C4-2B (cell line): ENCODE data around the gene FNDC3B.

Experiments used
- H3K27ac ChIP-seq: fragments of 450-650 bp; 2 replicates; pipeline ENCODE4 v1.5.1; 2017
- ZFX ChIP-seq: fragments of 450-650 bp; IDR thresholded peaks from 2 replicates; pipeline ENCODE4 v1.6.1; 2017
- TF ChIP-seq, protein P1 (sequence below): fragments of 450-650 bp; conservative IDR thresholded peaks from 2 replicates; pipeline ENCODE4 v1.5.1; 2017; ENCODE audit warnings: mild to moderate bottlenecking

Gene FNDC3B

DNA sequence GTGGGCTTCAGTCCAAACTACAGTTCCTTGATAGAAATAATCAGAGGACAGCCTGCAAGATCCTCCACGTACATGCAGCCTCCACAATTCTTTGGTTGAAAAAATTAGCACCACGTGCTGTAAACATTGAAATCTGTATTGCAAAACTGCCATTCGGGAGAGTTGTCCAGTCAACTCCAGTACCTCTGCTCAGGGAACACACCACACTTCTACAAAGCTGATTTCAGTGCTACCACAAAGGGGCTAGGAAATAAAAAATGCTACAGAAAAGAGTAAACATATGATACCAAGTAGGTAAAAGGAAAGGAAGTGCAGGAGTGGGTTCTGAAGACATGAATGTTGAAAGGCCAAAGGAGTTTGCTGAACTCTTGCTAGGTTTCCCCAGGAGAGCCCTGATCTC is 368.5 kb downstream of the FNDC3B start:
- H3K27ac ChIP-seq, result no peak overlapping the region
- TF ChIP-seq, protein P1, sequence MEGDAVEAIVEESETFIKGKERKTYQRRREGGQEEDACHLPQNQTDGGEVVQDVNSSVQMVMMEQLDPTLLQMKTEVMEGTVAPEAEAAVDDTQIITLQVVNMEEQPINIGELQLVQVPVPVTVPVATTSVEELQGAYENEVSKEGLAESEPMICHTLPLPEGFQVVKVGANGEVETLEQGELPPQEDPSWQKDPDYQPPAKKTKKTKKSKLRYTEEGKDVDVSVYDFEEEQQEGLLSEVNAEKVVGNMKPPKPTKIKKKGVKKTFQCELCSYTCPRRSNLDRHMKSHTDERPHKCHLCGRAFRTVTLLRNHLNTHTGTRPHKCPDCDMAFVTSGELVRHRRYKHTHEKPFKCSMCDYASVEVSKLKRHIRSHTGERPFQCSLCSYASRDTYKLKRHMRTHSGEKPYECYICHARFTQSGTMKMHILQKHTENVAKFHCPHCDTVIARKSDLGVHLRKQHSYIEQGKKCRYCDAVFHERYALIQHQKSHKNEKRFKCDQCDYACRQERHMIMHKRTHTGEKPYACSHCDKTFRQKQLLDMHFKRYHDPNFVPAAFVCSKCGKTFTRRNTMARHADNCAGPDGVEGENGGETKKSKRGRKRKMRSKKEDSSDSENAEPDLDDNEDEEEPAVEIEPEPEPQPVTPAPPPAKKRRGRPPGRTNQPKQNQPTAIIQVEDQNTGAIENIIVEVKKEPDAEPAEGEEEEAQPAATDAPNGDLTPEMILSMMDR, result no peak
- TF ChIP-seq ZFX, result no peak

DNA sequence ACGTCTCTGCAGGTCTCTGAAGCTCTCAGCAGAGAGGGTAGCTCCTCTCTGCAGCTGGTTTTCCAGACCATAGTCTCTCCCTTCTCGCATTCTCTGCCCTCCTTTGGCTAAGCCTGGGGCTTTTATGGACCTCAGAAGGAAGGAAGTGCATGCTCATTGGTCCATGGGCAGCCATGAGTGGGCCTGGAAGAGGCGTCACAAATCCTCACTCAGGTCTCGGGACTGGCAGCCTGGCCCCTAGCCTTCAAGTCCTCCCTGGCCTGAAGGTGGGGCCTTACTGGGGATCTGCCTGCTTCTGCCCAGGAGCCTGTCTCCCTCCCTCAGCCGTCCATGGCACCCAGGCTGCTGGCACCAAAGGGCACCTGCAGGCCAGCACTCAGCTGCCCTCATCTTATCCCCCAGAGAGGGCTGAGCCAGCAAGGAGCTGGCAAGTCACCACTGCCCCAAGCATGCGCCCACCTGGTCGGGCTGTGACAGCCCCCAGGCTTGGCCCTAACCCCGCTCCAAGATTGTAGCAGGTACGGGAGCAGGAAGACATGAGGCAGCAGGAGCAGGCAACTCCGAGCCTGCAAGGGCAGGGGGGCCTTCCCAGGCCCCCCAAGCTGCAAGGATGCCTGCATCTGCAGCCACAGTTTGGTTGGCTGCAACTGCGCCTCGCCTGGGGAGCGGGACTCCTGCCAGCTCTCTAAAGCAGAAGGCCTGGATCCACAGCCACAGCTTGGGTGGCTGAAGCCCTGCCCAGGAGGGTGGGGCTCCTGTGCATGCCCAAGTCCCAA is 371.5 kb downstream of the FNDC3B start:
- H3K27ac ChIP-seq, result no peak overlapping the region
- TF ChIP-seq, protein P1, result no peak
- no peak for TF ChIP-seq ZFX

DNA sequence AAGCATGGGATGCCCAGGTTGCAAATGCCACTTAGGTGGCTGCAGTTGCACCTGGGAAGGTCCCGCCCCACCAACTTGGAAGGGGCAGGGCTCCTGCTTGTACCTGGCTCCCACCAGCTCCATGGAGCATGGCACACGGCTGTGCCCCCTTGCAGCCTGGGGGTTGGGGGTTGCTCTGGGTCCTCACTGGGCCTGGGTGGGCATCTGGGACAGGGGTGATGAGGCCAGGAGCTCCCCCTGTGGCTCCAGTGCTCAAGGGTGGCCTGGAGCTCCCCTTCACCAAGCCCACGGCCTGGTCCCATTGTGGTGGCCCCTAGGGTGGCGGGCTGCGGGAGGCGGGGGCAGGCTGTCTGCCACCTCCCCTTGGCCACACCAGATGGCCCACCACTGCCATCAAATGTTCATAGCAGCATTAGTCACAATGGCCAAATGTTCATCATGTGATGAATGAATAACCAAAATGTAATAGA is 372.1 kb downstream of the FNDC3B start:
- TF ChIP-seq ZFX, result no peak
- TF ChIP-seq, protein P1, result no peak
- H3K27ac ChIP-seq, result no peak overlapping the region

DNA sequence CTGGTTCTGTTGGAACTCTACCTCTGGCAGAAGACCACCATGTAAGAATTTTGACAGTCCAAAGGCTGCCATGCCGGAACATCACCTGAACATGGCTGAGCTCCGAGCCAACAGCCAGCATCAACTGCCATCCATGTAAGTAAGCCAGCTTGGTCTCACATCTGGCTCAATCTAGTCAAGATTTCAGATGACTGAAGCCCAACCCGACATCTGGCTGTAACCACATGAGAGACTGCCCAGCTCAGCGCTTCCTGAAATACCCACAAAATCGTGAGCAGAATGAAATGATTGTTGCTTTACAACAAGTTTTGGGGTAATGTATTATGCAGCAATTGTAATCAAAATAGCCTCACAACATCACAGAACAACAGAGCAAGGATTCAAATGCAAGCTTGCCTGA is 375.9 kb downstream of the FNDC3B start:
- TF ChIP-seq, protein P1, result no peak
- TF ChIP-seq ZFX, result no peak
- H3K27ac ChIP-seq, result no peak overlapping the region

DNA sequence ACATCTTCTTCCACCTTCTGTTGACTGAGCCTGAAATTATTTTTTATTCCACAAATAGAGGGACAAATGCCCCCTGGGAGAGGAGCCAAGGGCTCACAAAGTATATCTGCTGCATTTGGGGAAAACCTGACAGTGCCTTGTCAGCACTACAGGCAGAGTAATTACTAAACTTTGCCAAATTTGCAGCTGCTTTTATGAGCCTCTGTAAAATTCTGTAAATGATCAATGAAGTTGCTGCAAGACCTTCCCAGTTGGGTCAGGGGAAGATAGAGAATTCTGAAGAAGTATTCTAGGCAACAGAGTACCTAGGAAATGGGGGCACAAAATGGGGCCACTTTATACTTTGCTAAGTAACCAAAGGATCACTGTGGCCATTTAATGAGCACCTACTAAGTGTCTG is 398.3 kb downstream of the FNDC3B start:
- H3K27ac ChIP-seq, result no peak overlapping the region
- TF ChIP-seq ZFX, result no peak
- TF ChIP-seq, protein P1, result no peak

DNA sequence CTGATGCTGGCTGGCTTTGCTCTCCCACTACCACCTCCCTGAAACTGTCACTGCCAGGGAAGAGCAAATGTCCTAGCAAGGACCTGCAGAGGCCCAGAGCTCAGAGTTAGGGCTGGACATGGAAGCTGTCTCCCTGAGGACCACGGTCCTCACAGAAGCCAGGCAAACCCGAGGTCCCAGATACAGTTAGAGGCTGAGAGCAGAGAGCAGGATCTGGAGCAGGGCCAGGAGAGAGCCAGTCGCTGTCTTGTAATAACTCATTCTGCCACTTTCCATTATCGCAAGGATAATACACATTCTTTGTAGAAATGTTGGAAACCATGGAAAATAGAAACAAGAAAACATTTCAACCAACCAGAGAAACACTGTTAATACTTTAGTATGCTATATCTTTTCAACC is 398.8 kb downstream of the FNDC3B start:
- no peak overlapping the region for H3K27ac ChIP-seq
- TF ChIP-seq ZFX, result no peak
- TF ChIP-seq, protein P1, result no peak

DNA sequence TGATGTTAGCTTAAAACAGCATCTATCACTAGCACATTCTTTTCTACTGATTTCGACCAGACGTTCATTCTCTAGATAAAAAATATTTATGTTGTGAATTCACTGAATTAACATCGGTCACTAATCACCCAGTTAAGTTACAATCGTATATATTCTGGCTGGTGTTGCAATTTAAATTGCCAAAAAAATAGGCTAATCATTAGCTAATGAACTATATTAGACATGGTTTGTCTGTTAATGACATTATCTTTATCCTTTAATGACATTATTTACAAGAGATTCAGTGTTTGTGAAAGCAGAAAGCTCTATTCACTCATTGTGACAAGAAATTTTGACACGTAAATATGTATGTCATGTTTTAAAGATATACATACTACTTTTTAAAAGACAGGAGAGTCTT is 402.2 kb downstream of the FNDC3B start:
- TF ChIP-seq, protein P1, result no peak

More for the DNA sequence above, 402.2 kb downstream of the FNDC3B start:
- H3K27ac ChIP-seq, result no peak overlapping the region
